GM10248 (cell line): Measurements from ENCODE around the gene ADAMTS13.

ENCODE experiments used
- CTCF ChIA-PET: fragments of 300-600 bp; sonication (Branson Sonifier 250); formaldehyde crosslinking; extraction: SDS; loops from one replicate; lab custom pipeline; 2021; ENCODE audit warnings: antibody characterized with exemption; lab: Yijun Ruan, JAX
- POLR2A ChIA-PET: fragments of 350-650 bp; sonication (Branson Sonifier 250); formaldehyde crosslinking; extraction: SDS; loops from one replicate; lab custom pipeline; 2020; ENCODE audit warnings: antibody characterized with exemption; lab: Yijun Ruan, JAX
- DNase-seq: peaks from one replicate; pipeline ENCODE4 v3.0.0; 2012; ENCODE audit errors: extremely low spot score
- CTCF ChIP-seq: IDR thresholded peaks from 2 replicates; pipeline ENCODE4 v1.5.1; 2012; ENCODE audit warnings: mild to moderate bottlenecking, low read depth; ENCODE audit errors: extremely low read depth, missing control alignments, control extremely low read depth

The ADAMTS13 gene

GRCh38 chr9:133477992-133478850 is 56.1 kb downstream of the ADAMTS13 start:
- ChIA-PET POLR2A (interaction anchor here (1.1 kb wide), 2 partner anchors 10 to 19 kb away, joined by 3 to 4 read pairs; partner anchors contain the start of gene CACFD1), CTCF (interaction anchor here (0.9 to 2.0 kb wide), 10 partner anchors 8 to 292 kb away, joined by 3 to 6 read pairs (median 4); partner anchors contain the start of genes ADAMTS13 and CACFD1)
- peak; percentile 63 for DNase-seq
- no peak for TF ChIP-seq CTCF

- CTCF ChIA-PET: interaction anchor here (0.7 to 2.1 kb wide), 12 partner anchors 11 to 293 kb away, joined by 3 to 6 read pairs (median 4); partner anchors contain the start of genes ADAMTS13 and CACFD1
- DNase-seq: peak; percentile 97
- no peak for TF ChIP-seq CTCF
- POLR2A ChIA-PET: interaction anchor here (1.1 kb wide), 1 partner anchor 11 kb away, joined by 3 read pairs; no protein-coding TSS in a partner anchor
These were observed 56.9 kb downstream of the ADAMTS13 start, which contains the start of gene SLC2A6 for GRCh38 chr9:133478851-133479711. Gene SLC2A6, minus strand, starts transcription at chr9:133479099. Its CDS starts 40 bp downstream, at chr9:133479059.

GRCh38 chr9:133483611-133484010 is 61.4 kb downstream of the ADAMTS13 start:
- POLR2A ChIA-PET: no interaction called here
- no peak for DNase-seq
- TF ChIP-seq CTCF: no peak
- CTCF ChIA-PET: interaction anchor here (0.7 to 2.5 kb wide), 3 partner anchors 297 to 462 kb away, joined by 3 to 18 read pairs (median 3); no protein-coding TSS in a partner anchor

GRCh38 chr9:133484671-133485437 is 62.7 kb downstream of the ADAMTS13 start:
- DNase-seq: no peak
- no peak for TF ChIP-seq CTCF
- POLR2A ChIA-PET: interaction anchor here (1.3 kb wide), 1 partner anchor 88 kb away, joined by 3 read pairs; no protein-coding TSS in a partner anchor
- CTCF ChIA-PET: interaction anchor here (0.7 to 2.5 kb wide), 4 partner anchors 79 to 341 kb away, joined by 3 to 18 read pairs (median 4); no protein-coding TSS in a partner anchor

GRCh38 chr9:133485531-133486260 is 63.5 kb downstream of the ADAMTS13 start:
- TF ChIP-seq CTCF: peak; percentile 15
- ChIA-PET CTCF (interaction anchor here (1.0 to 3.1 kb wide), 13 partner anchors 8 to 342 kb away, joined by 3 to 30 read pairs (median 3); no protein-coding TSS in a partner anchor), POLR2A (interaction anchor here (1.3 kb wide), 1 partner anchor 89 kb away, joined by 3 read pairs; no protein-coding TSS in a partner anchor)
- peak; percentile 69 for DNase-seq
